Effector memory CD8-positive, alpha-beta T cell (primary cell): ENCODE data around the gene DHX38.

Experiments
- ATAC-seq: fragments of 150-1000 bp; cut with Tn5 transposase; replicated peaks from 2 replicates; pipeline ENCODE4 v1.10.0; 2021; ENCODE audit warnings: mild to moderate bottlenecking, moderate library complexity
- DNase-seq, 3 experiments: peaks; one replicate each; pipeline ENCODE4 v3.0.0; 2021
- H3K27ac Mint-ChIP-seq, 2 donors: one replicate each; pipeline ENCODE4 v1.8.0; 2022; ENCODE audit warnings: mild to moderate bottlenecking in 2 of 2, mixed read lengths in 2 of 2, moderate library complexity in 2 of 2
- H3K27me3 Mint-ChIP-seq, 2 donors: one replicate each; pipeline ENCODE4 v1.8.0; 2022; ENCODE audit warnings: mixed read lengths in 2 of 2
- H3K36me3 Mint-ChIP-seq: one replicate; pipeline ENCODE4 v1.8.0; 2022; ENCODE audit warnings: mild to moderate bottlenecking, moderate library complexity, mixed read lengths; ENCODE audit not compliant: insufficient read depth
- H3K4me1 Mint-ChIP-seq, 2 donors: one replicate each; pipeline ENCODE4 v1.8.0; 2022; ENCODE audit warnings: low read depth in 2 of 2, mixed read lengths in 2 of 2
- H3K4me3 Mint-ChIP-seq, 2 donors: one replicate each; pipeline ENCODE4 v1.8.0; 2022; ENCODE audit warnings: mild to moderate bottlenecking in 2 of 2, mixed read lengths in 2 of 2, moderate library complexity in 2 of 2
- H3K9me3 Mint-ChIP-seq, 2 donors: one replicate each; pipeline ENCODE4 v1.8.0; 2022; ENCODE audit warnings: mixed read lengths in 2 of 2

Gene DHX38

GRCh38 chr16:72113616-72113945, 19.9 kb downstream of the DHX38 start:
- Mint-ChIP-seq H3K27me3 (no peaks in the 10 kb centered on the region), H3K4me1 (no peaks in the 10 kb centered on the region), H3K27ac (no peak overlapping the region), H3K36me3 (peaks cover 43% of the 10 kb centered on the region), H3K9me3 (no peaks in the 10 kb centered on the region), H3K4me3 (no peak overlapping the region)
- ATAC-seq (no peak), DNase-seq (no peak)

DNA sequence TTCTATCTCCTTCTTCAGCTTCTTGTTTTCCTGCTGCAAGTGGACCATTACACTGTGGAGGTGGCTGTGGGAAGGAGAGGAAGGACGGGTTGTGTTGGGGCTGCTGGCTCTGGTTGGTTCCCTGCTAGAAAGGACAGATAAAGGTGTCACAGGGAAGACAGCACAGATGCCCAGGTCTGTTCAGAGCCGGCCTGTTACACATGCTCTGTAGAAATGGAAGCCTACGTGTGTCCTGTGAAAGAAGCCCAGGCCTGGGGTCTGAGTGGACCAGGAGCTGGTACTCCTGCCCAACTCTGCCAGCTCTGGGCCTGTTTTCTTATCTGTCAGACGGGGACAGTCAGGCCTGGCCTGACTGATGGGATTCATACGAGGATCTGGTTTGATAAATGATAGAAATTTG, 26.4 kb downstream of the DHX38 start:
- H3K36me3 Mint-ChIP-seq, result no peaks in the 10 kb centered on the region
- peaks cover 0 to 3% of the 10 kb centered on the region in 2 donors for H3K4me1 Mint-ChIP-seq
- no peaks in the 10 kb centered on the region for H3K9me3 Mint-ChIP-seq
- ATAC-seq, result no peak
- no peak overlapping the region for H3K4me3 Mint-ChIP-seq
- DNase-seq, result no peak
- H3K27ac Mint-ChIP-seq, result no peak overlapping the region
- no peaks in the 10 kb centered on the region for H3K27me3 Mint-ChIP-seq

DNA sequence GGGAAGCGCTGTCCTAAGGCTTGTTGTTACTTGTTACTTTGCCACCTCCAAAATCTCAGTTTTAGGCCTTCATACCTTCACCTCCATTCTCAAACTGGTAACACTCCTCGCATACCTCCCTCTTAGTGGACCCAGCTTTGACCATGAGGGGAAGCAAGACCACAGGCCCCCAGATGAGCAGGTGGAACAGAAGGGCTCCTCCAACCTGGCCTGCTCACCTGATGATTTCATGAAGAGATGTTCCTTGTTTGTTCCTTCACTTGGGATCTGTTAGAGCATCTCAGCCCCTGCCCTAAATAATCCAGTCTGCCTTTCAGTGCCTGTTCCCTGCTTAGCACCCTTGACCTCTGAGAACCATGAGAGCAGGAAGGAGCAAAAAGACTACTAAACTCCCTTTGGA, 28.7 kb downstream of the DHX38 start:
- Mint-ChIP-seq H3K4me1 (peaks cover 0 to 3% of the 10 kb centered on the region in 2 donors), H3K9me3 (no peaks in the 10 kb centered on the region), H3K27me3 (no peaks in the 10 kb centered on the region), H3K4me3 (no peak overlapping the region), H3K27ac (no peak overlapping the region), H3K36me3 (no peaks in the 10 kb centered on the region)
- DNase-seq, result no peak
- no peak for ATAC-seq

GRCh38 chr16:72122916-72123315, 29.3 kb downstream of the DHX38 start:
- Mint-ChIP-seq H3K27ac (no peak overlapping the region), H3K36me3 (no peaks in the 10 kb centered on the region), H3K9me3 (no peaks in the 10 kb centered on the region), H3K4me1 (peaks cover 0 to 3% of the 10 kb centered on the region in 2 donors), H3K27me3 (no peaks in the 10 kb centered on the region), H3K4me3 (no peak overlapping the region)
- no peak for ATAC-seq
- no peak for DNase-seq

DNA sequence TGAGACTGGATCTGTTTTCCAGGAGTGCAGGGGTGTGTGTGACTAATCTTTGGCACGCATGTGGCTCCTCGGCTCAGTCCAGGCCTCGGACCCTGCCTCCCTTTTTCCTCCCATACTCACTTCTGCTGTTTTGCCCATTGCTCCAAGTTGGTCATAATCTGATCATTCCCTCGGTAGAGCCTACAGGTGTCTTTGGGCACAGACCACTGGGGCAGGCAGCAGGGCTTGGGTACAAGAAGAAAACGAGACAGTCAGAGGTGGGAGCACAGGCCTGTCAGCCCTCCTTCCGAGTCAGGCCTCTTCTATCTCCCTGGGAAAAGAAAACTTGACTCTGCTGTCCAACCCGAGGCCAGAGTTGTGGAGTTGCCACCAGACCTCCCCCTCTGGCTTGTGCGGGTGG, 29.8 kb downstream of the DHX38 start:
- H3K27ac Mint-ChIP-seq, result no peak overlapping the region
- DNase-seq, result no peak
- ATAC-seq, result no peak
- no peaks in the 10 kb centered on the region for H3K9me3 Mint-ChIP-seq
- H3K4me1 Mint-ChIP-seq, result peaks cover 0 to 3% of the 10 kb centered on the region in 2 donors
- no peaks in the 10 kb centered on the region for H3K27me3 Mint-ChIP-seq
- H3K4me3 Mint-ChIP-seq, result no peak overlapping the region
- H3K36me3 Mint-ChIP-seq, result no peaks in the 10 kb centered on the region

GRCh38 chr16:72124148-72124547, 30.5 kb downstream of the DHX38 start:
- Mint-ChIP-seq H3K27ac (no peak overlapping the region), H3K9me3 (no peaks in the 10 kb centered on the region), H3K36me3 (no peaks in the 10 kb centered on the region), H3K4me3 (no peak overlapping the region), H3K4me1 (peaks cover 0 to 3% of the 10 kb centered on the region in 2 donors), H3K27me3 (peaks cover 0 to 5% of the 10 kb centered on the region in 2 donors)
- no peak for DNase-seq
- ATAC-seq, result no peak

DNA sequence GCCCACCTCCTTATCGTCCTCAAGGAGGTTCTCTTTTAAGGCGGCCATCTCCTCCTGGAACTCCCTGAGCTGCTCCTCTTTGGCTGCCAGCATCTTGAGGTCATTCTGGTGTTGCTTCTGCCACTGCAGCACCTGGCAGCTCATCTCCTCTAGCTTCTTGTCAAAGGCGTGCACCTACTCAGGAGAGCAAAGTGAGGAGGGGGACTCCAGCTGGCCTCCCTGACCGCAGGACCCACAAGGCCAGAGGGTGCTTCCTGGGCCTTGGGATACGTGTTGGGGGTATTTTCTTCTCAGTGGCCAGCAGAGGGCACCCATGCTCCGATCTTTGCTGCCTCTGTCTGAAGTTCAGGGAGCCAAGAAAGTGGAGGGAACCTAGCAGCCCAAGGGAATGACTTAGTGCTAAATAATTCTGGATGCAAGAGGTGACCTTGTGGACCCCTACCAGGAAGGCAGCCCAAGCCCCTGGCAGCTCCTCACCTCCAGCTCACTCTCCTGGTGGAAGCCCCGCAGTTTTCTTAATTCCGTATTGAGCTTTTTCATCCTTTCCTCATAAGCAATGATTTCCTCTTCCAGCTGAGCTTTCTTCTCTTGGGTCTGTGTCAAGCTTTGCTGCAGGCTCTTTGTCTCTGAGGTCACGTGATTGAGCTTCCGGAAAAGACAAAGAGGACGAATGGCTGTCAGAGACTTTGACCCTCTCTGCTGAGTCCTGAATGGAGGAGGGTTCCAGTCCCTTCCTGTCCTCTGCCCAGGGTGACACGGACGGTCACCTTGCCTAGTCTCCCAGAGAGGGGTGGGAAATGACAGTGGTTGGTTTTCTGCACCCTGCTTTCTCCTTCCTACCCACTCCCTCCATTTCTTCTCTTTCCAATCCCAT, 31.4 kb downstream of the DHX38 start:
- H3K4me3 Mint-ChIP-seq, result no peak overlapping the region
- H3K36me3 Mint-ChIP-seq, result no peaks in the 10 kb centered on the region
- no peak overlapping the region for H3K27ac Mint-ChIP-seq
- H3K4me1 Mint-ChIP-seq, result peaks cover 0 to 3% of the 10 kb centered on the region in 2 donors
- DNase-seq, result peak; percentile 34 to 44 (median 41)
- H3K9me3 Mint-ChIP-seq, result no peaks in the 10 kb centered on the region
- peak; percentile 46 for ATAC-seq
- H3K27me3 Mint-ChIP-seq, result peaks cover 0 to 6% of the 10 kb centered on the region in 2 donors

DNA sequence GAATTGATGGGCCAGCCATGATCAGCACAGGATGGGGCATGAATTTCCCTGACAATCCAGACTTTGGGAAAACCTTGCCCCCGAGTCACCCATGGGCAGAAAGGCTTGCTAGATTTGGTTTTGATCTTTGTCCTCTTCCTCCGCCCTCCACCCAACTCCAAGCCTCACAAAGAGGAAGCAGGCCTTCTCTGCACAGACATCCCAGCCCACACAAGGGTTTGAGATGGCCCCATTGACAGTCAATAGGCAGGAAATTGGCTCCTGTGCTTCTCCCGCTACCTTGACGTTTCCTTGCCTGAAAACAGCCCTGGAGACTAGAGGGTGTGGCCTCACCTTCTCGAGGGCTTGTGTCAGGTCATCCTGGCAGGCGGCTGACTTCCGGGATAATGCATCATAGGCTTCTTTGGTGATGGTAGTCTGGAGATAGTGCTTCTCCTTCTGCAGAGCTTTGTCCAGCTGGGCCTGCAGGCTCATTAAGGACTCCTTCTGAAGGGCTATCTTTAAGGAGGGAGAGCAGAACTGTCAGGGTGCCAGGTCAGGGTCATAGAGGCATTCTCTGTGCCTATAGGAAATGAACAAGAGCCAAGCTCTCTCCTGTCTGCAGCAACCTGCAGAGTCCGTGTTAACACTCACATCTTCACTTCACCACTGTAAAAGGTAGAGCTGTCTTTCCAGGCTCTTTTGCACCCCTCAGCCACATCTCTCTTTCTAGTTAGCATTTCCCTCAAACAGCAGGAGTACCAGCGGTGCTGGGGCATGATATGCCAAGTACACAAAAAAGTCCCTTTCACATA, 32.2 kb downstream of the DHX38 start:
- no peaks in the 10 kb centered on the region for H3K9me3 Mint-ChIP-seq
- H3K27me3 Mint-ChIP-seq, result peaks cover 4 to 6% of the 10 kb centered on the region in 2 donors
- ATAC-seq, result no peak
- no peak for DNase-seq
- H3K4me3 Mint-ChIP-seq, result no peak overlapping the region
- H3K27ac Mint-ChIP-seq, result peak overlapping the region in 1 of 2 donors; percentile 33
- H3K36me3 Mint-ChIP-seq, result no peaks in the 10 kb centered on the region
- H3K4me1 Mint-ChIP-seq, result peaks cover 0 to 3% of the 10 kb centered on the region in 2 donors

- no peaks in the 10 kb centered on the region for H3K36me3 Mint-ChIP-seq
- peaks cover 6 to 10% of the 10 kb centered on the region in 2 donors for H3K27me3 Mint-ChIP-seq
- no peaks in the 10 kb centered on the region for H3K9me3 Mint-ChIP-seq
- ATAC-seq (no peak), DNase-seq (no peak)
- no peak overlapping the region for H3K4me3 Mint-ChIP-seq
- no peak overlapping the region for H3K27ac Mint-ChIP-seq
- peaks cover 0 to 3% of the 10 kb centered on the region in 2 donors for H3K4me1 Mint-ChIP-seq
Measured at GRCh38 chr16:72126429-72126765, 32.8 kb downstream of the DHX38 start.

DNA sequence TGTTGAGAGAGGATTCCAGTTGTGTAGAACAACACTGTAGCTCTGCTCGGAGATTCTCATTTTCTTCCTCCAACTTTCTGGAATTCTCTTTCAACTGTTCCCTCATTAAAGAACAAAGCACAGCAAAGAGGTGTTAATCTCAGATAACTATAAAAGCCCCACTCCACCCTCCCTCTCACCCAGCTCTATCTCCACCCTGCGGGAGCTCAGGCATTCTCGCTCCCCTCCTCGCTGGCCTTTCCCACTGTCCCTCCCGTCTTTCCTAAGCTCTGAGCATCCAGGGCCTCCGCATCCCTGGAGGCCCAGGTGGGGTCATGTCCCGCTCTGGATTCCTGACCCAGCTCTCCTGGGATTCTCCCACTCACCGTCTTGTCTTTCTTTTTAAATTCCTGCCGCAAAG, 35.1 kb downstream of the DHX38 start:
- no peaks in the 10 kb centered on the region for H3K36me3 Mint-ChIP-seq
- ATAC-seq (no peak), DNase-seq (no peak)
- peaks cover 12 to 22% of the 10 kb centered on the region in 2 donors for H3K27me3 Mint-ChIP-seq
- H3K4me3 Mint-ChIP-seq, result no peak overlapping the region
- no peaks in the 10 kb centered on the region for H3K9me3 Mint-ChIP-seq
- H3K27ac Mint-ChIP-seq, result no peak overlapping the region
- peaks cover 0 to 3% of the 10 kb centered on the region in 2 donors for H3K4me1 Mint-ChIP-seq

DNA sequence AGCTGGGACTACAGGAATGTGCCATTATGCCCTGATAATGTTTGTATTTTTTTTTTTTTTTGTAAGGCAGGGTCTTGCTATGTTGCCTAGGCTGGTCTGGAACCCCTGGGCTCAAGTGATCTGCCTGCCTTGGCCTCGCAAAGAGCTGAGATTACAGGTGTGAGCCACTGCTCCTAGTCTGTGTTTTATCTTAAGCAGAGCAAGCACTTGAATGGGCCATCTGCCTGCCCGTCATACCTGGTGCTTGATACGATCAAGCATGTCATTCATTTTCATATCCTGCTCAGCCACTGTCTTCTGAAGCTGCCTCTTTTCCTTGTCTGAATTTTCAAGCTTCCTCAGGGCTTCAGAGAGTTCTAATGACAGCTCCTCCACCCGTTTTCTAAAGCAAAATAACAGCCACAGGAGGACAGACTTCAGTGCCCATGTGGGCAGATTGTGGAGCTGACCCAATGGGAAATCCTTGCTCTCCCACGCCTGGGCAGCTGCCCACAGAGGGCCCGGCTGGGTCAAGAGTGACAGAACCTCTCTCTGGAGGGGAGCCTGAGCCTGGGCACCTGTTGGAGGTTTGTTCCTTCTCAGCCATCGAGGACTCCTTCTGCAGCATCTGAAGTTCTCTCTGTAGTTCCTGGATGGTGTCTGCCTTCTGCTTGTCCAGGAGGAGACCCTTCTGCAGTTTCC, 36.5 kb downstream of the DHX38 start:
- Mint-ChIP-seq H3K36me3 (no peaks in the 10 kb centered on the region), H3K9me3 (no peaks in the 10 kb centered on the region), H3K4me1 (no peaks in the 10 kb centered on the region), H3K4me3 (no peak overlapping the region), H3K27me3 (peaks cover 21 to 22% of the 10 kb centered on the region in 2 donors), H3K27ac (no peak overlapping the region)
- DNase-seq (no peak), ATAC-seq (no peak)

DNA sequence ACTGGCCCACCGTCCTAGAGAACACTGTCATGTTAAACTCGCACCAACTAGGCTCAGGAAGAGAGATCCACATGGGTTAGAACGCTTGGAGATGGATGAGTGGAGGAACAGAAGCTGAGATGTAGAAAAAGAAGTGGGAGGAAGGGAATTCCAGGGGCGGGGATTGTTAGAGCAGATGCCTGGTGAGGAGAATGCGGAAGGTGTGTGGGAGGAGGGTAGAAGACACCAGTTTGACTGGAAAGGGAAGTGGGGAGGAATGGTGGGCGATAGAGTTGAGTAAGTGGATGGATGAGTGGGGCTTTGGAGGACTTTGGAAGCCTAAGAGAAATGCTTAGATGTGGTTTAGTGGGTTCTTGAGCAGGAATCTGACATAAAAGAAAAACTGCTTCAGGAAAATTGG, 37.4 kb downstream of the DHX38 start:
- no peaks in the 10 kb centered on the region for H3K9me3 Mint-ChIP-seq
- no peaks in the 10 kb centered on the region for H3K36me3 Mint-ChIP-seq
- DNase-seq (no peak), ATAC-seq (no peak)
- H3K4me1 Mint-ChIP-seq, result no peaks in the 10 kb centered on the region
- no peak overlapping the region for H3K27ac Mint-ChIP-seq
- H3K27me3 Mint-ChIP-seq, result peaks cover 21 to 22% of the 10 kb centered on the region in 2 donors
- H3K4me3 Mint-ChIP-seq, result no peak overlapping the region

DNA sequence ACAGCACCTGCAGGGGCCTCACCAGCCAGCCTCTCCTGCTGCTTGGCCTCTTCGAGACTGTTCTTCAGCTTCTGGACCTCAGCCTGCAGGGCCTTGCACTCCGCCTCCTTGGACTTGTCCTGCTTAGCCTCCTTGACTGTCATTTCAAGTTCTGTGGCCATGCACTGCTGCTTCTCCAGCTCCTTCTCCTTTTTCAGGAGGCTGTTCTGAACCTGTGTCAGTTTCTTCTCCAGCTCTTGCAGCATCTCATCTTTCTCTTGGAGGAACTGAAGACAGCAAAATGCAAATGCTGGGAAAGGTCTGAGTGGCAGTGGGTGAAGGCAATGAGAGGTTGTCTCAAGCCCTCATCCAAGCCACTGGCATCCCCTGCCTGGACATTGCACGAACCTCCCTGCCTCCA, 39.1 kb downstream of the DHX38 start:
- no peaks in the 10 kb centered on the region for H3K4me1 Mint-ChIP-seq
- no peaks in the 10 kb centered on the region for H3K36me3 Mint-ChIP-seq
- H3K27me3 Mint-ChIP-seq, result peaks cover 30 to 39% of the 10 kb centered on the region in 2 donors
- H3K4me3 Mint-ChIP-seq, result no peak overlapping the region
- DNase-seq (no peak), ATAC-seq (no peak)
- no peaks in the 10 kb centered on the region for H3K9me3 Mint-ChIP-seq
- H3K27ac Mint-ChIP-seq, result no peak overlapping the region
